GM13976 (cell line): ENCODE data around the gene VSIR.

ENCODE experiments used
- DNase-seq: peaks from one replicate; pipeline ENCODE4 v3.0.0; 2012; ENCODE audit warnings: low spot score
- CTCF ChIP-seq: IDR thresholded peaks from 2 replicates; pipeline ENCODE4 v1.5.1; 2012; ENCODE audit warnings: borderline replicate concordance, mild to moderate bottlenecking; ENCODE audit not compliant: insufficient read depth; ENCODE audit errors: extremely low read depth, missing control alignments, control extremely low read depth
- in situ Hi-C: fragments of 300-500 bp; cut with MboI; formaldehyde crosslinking; loops from one replicate; pipeline ENCODE4 v1.12.0; 2022; ENCODE audit warnings: low sequenced_read_pairs, mixed read lengths, inconsistent platforms; ENCODE audit not compliant: unreplicated experiment

The VSIR gene

GRCh38 chr10:71708301-71708703 lies 65.0 kb downstream of the VSIR start:
- peak; percentile 96 for TF ChIP-seq CTCF

GRCh38 chr10:71707240-71707789 lies 66.0 kb downstream of the VSIR start:
- no peak for DNase-seq
- in situ Hi-C loops = loop anchor here (10.0 kb wide), 2 partner anchors 323 to 393 kb away; partner anchors contain the start of gene SLC29A3
- TF ChIP-seq CTCF = no peak

More at GRCh38 chr10:71708301-71708703, 65.0 kb downstream of the VSIR start:
- DNase-seq = peak; percentile 84
- in situ Hi-C loops = loop anchor here (10.0 kb wide), 2 partner anchors 324 to 394 kb away; partner anchors contain the start of gene SLC29A3

- in situ Hi-C loops = loop anchor here (10.0 kb wide), 2 partner anchors 322 to 392 kb away; partner anchors contain the start of gene SLC29A3
- TF ChIP-seq CTCF = no peak
Observed at GRCh38 chr10:71706216-71707121, 66.9 kb downstream of the VSIR start.

GRCh38 chr10:71705582-71705981 lies 67.7 kb downstream of the VSIR start:
- no peak for TF ChIP-seq CTCF
- DNase-seq = no peak
- in situ Hi-C loops = loop anchor here (10.0 kb wide), 2 partner anchors 321 to 391 kb away; partner anchors contain the start of gene SLC29A3

More at GRCh38 chr10:71706216-71707121, 66.9 kb downstream of the VSIR start:
- DNase-seq = no peak

GRCh38 chr10:71704816-71705215 lies 68.5 kb downstream of the VSIR start:
- no peak for DNase-seq
- in situ Hi-C loops = loop anchor here (10.0 kb wide), 2 partner anchors 320 to 390 kb away; partner anchors contain the start of gene SLC29A3
- TF ChIP-seq CTCF = no peak

GRCh38 chr10:71703577-71703976 lies 69.7 kb downstream of the VSIR start:
- TF ChIP-seq CTCF = no peak
- DNase-seq = no peak
- in situ Hi-C loops = loop anchor here (10.0 kb wide), 2 partner anchors 319 to 389 kb away; partner anchors contain the start of gene SLC29A3
